DLD1 (cell line): ENCODE results near the gene CSNK1G3.

Experiments used
- in situ Hi-C: cut with HindIII; loops from 2 replicates; pipeline ENCODE4 v1.10.0; 2017; ENCODE audit warnings: low sequenced_read_pairs

CSNK1G3 gene

GRCh38 chr5:123557907-123558306 lies 45.9 kb downstream of the CSNK1G3 start:
- in situ Hi-C loops: no loop called here

GRCh38 chr5:123558762-123559433 lies 46.9 kb downstream of the CSNK1G3 start:
- in situ Hi-C loops: no loop called here

GRCh38 chr5:123559434-123559775 lies 47.4 kb downstream of the CSNK1G3 start:
- in situ Hi-C loops: no loop called here

- in situ Hi-C loops: no loop called here
Measured at GRCh38 chr5:123561230-123561629, 49.3 kb downstream of the CSNK1G3 start.

- in situ Hi-C loops: no loop called here
Measured at GRCh38 chr5:123571927-123572326, 60.0 kb downstream of the CSNK1G3 start.

- in situ Hi-C loops: no loop called here
Measured at GRCh38 chr5:123578390-123578789, 66.4 kb downstream of the CSNK1G3 start.

- in situ Hi-C loops: no loop called here
Measured at GRCh38 chr5:123579410-123579809, 67.4 kb downstream of the CSNK1G3 start.

- in situ Hi-C loops: no loop called here
Measured at GRCh38 chr5:123582550-123583285, 70.7 kb downstream of the CSNK1G3 start.

GRCh38 chr5:123585871-123586270 lies 73.9 kb downstream of the CSNK1G3 start:
- in situ Hi-C loops: no loop called here

GRCh38 chr5:123594434-123594833 lies 82.5 kb downstream of the CSNK1G3 start:
- in situ Hi-C loops: no loop called here

GRCh38 chr5:123597018-123597417 lies 85.0 kb downstream of the CSNK1G3 start:
- in situ Hi-C loops: no loop called here

GRCh38 chr5:123598028-123598689 lies 86.2 kb downstream of the CSNK1G3 start:
- in situ Hi-C loops: no loop called here

- in situ Hi-C loops: no loop called here
Measured at GRCh38 chr5:123599171-123599570, 87.2 kb downstream of the CSNK1G3 start.

GRCh38 chr5:123601610-123602009 lies 89.6 kb downstream of the CSNK1G3 start:
- in situ Hi-C loops: no loop called here

- in situ Hi-C loops: no loop called here
Measured at GRCh38 chr5:123605822-123606221, 93.8 kb downstream of the CSNK1G3 start.

GRCh38 chr5:123610209-123610608 lies 98.2 kb downstream of the CSNK1G3 start:
- in situ Hi-C loops: no loop called here

GRCh38 chr5:123610665-123611405 lies 98.9 kb downstream of the CSNK1G3 start:
- in situ Hi-C loops: no loop called here

GRCh38 chr5:123611406-123611709 lies 99.4 kb downstream of the CSNK1G3 start:
- in situ Hi-C loops: no loop called here

GRCh38 chr5:123617561-123617960 lies 105.6 kb downstream of the CSNK1G3 start:
- in situ Hi-C loops: no loop called here

GRCh38 chr5:123626051-123626450 lies 114.1 kb downstream of the CSNK1G3 start:
- in situ Hi-C loops: no loop called here

- in situ Hi-C loops: no loop called here
Measured at GRCh38 chr5:123628860-123629544, 117.0 kb downstream of the CSNK1G3 start.
